Esophagus muscularis mucosa (tissue), 4 donors: ENCODE results near the gene BMP8A. TPM values are rescaled to one million over a fixed set of nuclear protein-coding genes. Genes with fewer than 3 reads are reported as not detected.
"Not testable (repeated sequence)": the region's sequence is repeated elsewhere in the genome, so short reads cannot be mapped to it uniquely, and the experiment has no call there.

ENCODE experiments used
- DNase-seq: peaks from one replicate; pipeline ENCODE4 v3.0.0-alpha.2; 2017; ENCODE audit errors: extremely low spot score
- H3K27ac ChIP-seq, 4 donors: fragments of 200-600 bp; sonication (generic); replicated peaks in 1 of 4; 1 replicate in 3 of 4; 2 replicates in 1 of 4; pipeline ENCODE4 v1.5.1; 2016 to 2019; ENCODE audit warnings: mild to moderate bottlenecking in 1 of 4
- H3K27me3 ChIP-seq, 4 donors: fragments of 200-600 bp; sonication (generic); one replicate each; pipeline versions ENCODE4 v1.5.1 to v1.6.0; 2016 to 2019
- H3K36me3 ChIP-seq, 4 donors: fragments of 200-600 bp; sonication (generic); one replicate each; pipeline ENCODE4 v1.5.1; 2016 to 2019
- H3K4me1 ChIP-seq, 4 donors: fragments of 200-600 bp; sonication (generic); one replicate each; pipeline ENCODE4 v1.5.1; 2016 to 2019
- H3K4me3 ChIP-seq, 4 donors: fragments of 200-600 bp; sonication (generic); 1 replicate in 2 of 4; 2 replicates in 2 of 4; pipeline ENCODE4 v1.5.1; 2016 to 2019; ENCODE audit warnings: mild to moderate bottlenecking in 4 of 4, moderate library complexity in 1 of 4
- H3K9me3 ChIP-seq, 4 donors: fragments of 200-600 bp; sonication (generic); 1 replicate in 3 of 4; 2 replicates in 1 of 4; pipeline ENCODE4 v1.5.1; 2016 to 2019
- EP300 ChIP-seq: sonication (generic); formaldehyde crosslinking; IDR thresholded peaks from one replicate; pipeline ENCODE4 v1.6.1; 2017; ENCODE audit warnings: antibody characterized with exemption
- POLR2A ChIP-seq: fragments of 450-650 bp; IDR thresholded peaks from one replicate; pipeline ENCODE4 v1.6.1; 2017; ENCODE audit warnings: antibody characterized with exemption, moderate library complexity, mild to moderate bottlenecking, low read depth
- POLR2AphosphoS5 ChIP-seq, 2 donors: sonication (generic); formaldehyde crosslinking; IDR thresholded peaks; one replicate each; pipeline ENCODE4 v1.6.1; 2017; ENCODE audit warnings: antibody characterized with exemption in 2 of 2
- WGBS: methylation state at CpG from one replicate; pipeline ENCODE4 v1.1.5; 2018; 5-methylcytosine and 5-hydroxymethylcytosine counted together
- intact Hi-C: fragments of 100-400 bp; cut with DNase I; formaldehyde crosslinking; loops from one replicate; pipeline ENCODE4 v1.15.1; 2023
- total RNA-seq, 4 donors: library from RNA; depleted of rRNA; stranded (reverse); fragments of >200 nt; gene quantifications; one replicate each; pipeline versions ENCODE4 v1.1.0 to v1.2.1, GENCODE V29; 2016
- TF ChIP-seq, protein P1 (sequence below), 3 experiments: fragments of 200-600 bp in 2 of 3; fragments of 450-650 bp in 1 of 3; sonication (generic) in 2 of 3; IDR thresholded peaks; one replicate each; pipeline ENCODE4 v1.5.1; 2017 to 2019; ENCODE audit warnings: antibody characterized with exemption in 3 of 3, mild to moderate bottlenecking in 2 of 3, moderate library complexity in 1 of 3

Gene BMP8A, protein sequence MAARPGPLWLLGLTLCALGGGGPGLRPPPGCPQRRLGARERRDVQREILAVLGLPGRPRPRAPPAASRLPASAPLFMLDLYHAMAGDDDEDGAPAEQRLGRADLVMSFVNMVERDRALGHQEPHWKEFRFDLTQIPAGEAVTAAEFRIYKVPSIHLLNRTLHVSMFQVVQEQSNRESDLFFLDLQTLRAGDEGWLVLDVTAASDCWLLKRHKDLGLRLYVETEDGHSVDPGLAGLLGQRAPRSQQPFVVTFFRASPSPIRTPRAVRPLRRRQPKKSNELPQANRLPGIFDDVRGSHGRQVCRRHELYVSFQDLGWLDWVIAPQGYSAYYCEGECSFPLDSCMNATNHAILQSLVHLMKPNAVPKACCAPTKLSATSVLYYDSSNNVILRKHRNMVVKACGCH
- 1 to 10 TPM in 3 of 4 donors, under 1 TPM in 1; 0.99 to 3.0 (median 2.2) TPM for total RNA-seq

DNA sequence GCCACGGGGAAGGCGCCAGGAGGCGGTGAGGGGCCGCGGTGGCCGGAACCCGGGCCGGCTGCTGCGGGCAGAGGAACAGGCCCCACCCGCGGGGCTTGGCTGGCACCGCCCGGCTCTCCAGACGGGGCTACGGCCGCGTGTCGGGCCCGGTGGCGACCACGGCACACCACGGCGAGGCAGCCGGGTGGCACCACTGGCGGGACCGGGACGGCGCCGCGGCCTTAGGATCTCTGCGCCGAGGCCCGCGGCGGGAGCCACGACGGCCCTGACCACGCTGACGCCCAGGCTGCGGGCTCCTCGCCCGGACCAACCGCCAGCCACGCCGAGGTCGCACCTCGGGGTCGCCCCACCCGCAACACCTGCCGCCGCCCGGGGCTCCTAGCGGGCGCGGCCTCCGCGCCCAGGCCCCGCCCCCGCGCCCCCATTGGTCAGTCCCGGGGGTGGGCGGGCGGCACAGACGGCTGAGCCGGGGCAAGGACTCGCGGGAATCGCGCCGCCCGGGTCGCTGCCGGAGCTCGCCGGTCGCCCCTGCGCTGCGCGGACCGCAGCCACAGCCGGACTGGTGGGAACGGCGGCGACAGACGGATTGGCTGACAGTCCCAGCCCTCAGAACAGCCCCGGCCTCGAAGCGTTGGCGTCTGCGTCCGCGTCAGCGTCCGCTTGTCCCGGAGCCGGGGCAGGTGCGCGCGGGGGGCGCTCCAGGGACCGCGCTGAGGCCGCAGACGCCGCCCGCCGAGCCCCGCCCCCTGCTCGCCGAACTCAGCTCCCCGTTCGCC, at the start of gene BMP8A:
Gene BMP8A (plus strand): TSS at position 491 of the 776 bp plus-strand sequence. CDS start 356 bp downstream, outside the sequence.
- Histone ChIP-seq H3K9me3 (no peaks in the 10 kb centered on the region), H3K27me3 (peaks cover 0 to 49% (median 8%) of the 10 kb centered on the region in 4 donors), H3K36me3 (peaks cover 12 to 23% (median 18%) of the 10 kb centered on the region in 4 donors), H3K27ac (no peak within 1 kb of the TSS), H3K4me3 (peak within 1 kb of the TSS; percentile 51 to 62 (median 54)), H3K4me1 (peaks cover 6 to 21% (median 16%) of the 10 kb centered on the region in 4 donors)
- TF ChIP-seq POLR2A = no peak
- TF ChIP-seq, protein P1, sequence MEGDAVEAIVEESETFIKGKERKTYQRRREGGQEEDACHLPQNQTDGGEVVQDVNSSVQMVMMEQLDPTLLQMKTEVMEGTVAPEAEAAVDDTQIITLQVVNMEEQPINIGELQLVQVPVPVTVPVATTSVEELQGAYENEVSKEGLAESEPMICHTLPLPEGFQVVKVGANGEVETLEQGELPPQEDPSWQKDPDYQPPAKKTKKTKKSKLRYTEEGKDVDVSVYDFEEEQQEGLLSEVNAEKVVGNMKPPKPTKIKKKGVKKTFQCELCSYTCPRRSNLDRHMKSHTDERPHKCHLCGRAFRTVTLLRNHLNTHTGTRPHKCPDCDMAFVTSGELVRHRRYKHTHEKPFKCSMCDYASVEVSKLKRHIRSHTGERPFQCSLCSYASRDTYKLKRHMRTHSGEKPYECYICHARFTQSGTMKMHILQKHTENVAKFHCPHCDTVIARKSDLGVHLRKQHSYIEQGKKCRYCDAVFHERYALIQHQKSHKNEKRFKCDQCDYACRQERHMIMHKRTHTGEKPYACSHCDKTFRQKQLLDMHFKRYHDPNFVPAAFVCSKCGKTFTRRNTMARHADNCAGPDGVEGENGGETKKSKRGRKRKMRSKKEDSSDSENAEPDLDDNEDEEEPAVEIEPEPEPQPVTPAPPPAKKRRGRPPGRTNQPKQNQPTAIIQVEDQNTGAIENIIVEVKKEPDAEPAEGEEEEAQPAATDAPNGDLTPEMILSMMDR (IDR thresholded peaks at IDR 0.05) = no peak
- TF ChIP-seq EP300 = no peak
- TF ChIP-seq POLR2AphosphoS5 (IDR thresholded peaks at IDR 0.05) = no peak
- WGBS = no CpG with 5 or more reads among the region's 112 CpGs
- intact Hi-C loops = no loop called here
- DNase-seq = no peak

DNA sequence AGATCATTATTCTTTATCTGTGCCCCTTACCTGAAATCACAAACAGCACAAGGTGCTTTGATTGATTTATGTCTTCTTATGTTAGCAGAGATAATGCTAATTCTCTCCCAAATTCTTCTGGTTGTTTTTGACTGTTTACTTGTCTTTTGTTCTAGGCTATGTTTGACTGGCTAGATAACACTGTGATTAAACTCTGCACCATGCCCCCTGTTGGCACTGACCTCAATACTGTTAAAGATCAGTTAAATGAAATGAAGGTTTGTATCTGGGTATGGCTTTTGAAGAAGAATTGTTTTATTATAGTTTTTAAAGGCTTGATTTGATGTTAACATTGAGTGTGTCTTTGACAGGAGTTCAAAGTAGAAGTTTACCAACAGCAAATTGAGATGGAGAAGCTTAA, 49.6 kb upstream of the BMP8A start:
- no peaks in the 10 kb centered on the region for H3K4me1 ChIP-seq
- H3K27ac ChIP-seq = no peak overlapping the region
- H3K27me3 ChIP-seq = no peaks in the 10 kb centered on the region
- no peaks in the 10 kb centered on the region for H3K9me3 ChIP-seq
- TF ChIP-seq EP300 (no peak), POLR2AphosphoS5 (IDR thresholded peaks at IDR 0.05) (no peak), POLR2A (no peak)
- TF ChIP-seq, protein P1 (IDR thresholded peaks at IDR 0.05) = no peak
- peaks cover 91 to 100% (median 95%) of the 10 kb centered on the region in 4 donors for H3K36me3 ChIP-seq
- intact Hi-C loops = no loop called here
- no peak overlapping the region for H3K4me3 ChIP-seq
- no peak for DNase-seq

DNA sequence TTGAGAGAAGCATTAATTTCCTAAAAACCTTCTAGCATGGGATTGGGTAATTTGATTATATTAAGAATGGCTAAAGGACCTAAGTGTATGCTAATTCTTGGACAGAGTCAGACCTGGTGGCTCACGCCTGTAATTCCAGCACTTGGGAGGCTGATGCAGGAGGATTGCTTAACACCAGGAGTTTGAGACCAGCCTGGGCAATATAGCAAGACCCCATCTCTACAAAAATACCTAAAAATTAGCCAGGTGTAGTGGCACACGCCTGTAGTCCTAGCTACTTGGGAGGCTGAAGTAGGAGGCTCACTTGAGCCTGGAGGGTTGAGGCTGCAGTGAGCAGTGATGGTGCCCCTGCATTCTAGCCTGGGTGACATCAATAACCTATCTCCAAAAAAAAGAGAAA, 45.9 kb upstream of the BMP8A start:
- no peak for DNase-seq
- peaks cover 90 to 100% (median 95%) of the 10 kb centered on the region in 4 donors for H3K36me3 ChIP-seq
- H3K27ac ChIP-seq = no peak overlapping the region
- H3K9me3 ChIP-seq = no peaks in the 10 kb centered on the region
- peaks cover 0 to 2% (median 0%) of the 10 kb centered on the region in 4 donors for H3K4me1 ChIP-seq
- no peaks in the 10 kb centered on the region for H3K27me3 ChIP-seq
- 78% methylated on average over 2 of the region's 2 CpGs for WGBS
- H3K4me3 ChIP-seq = no peak overlapping the region
- TF ChIP-seq, protein P1 (IDR thresholded peaks at IDR 0.05) = no peak
- TF ChIP-seq EP300 = no peak
- no peak for TF ChIP-seq POLR2AphosphoS5 (IDR thresholded peaks at IDR 0.05)
- no peak for TF ChIP-seq POLR2A
- intact Hi-C loops = no loop called here

DNA sequence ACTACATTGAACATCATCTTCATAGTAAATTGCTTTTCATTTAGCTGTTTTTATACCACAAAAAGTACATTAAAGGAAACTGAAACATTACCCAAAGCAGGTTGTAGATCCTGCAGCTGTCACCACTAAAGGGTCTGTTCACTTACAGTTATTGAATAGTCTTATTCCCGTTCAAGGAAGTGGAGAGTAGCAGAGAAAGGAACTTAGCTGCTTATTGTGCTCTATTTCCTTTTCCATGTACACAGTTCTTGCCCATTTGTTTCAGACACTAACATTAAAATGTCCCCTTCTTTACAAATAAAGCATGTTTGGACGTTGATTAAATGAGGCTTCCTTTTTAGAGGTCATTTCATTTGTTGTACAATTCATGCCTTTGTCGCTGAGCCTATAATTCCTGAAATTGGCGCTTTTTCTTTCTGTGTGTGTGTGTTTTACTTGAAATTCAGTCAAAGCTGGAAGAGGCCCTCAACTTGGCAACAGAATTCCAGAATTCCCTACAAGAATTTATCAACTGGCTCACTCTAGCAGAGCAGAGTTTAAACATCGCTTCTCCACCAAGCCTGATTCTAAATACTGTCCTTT, 44.4 kb upstream of the BMP8A start:
- Histone ChIP-seq H3K27me3 (no peaks in the 10 kb centered on the region), H3K36me3 (peaks cover 84 to 100% (median 93%) of the 10 kb centered on the region in 4 donors), H3K27ac (peak overlapping the region in 1 of 4 donors; percentile 20), H3K9me3 (no peaks in the 10 kb centered on the region), H3K4me3 (no peak overlapping the region), H3K4me1 (peaks cover 5 to 12% (median 8%) of the 10 kb centered on the region in 4 donors)
- TF ChIP-seq POLR2A = no peak
- intact Hi-C loops = no loop called here
- DNase-seq = no peak
- WGBS = 61% methylated on average over 5 of the region's 5 CpGs

DNA sequence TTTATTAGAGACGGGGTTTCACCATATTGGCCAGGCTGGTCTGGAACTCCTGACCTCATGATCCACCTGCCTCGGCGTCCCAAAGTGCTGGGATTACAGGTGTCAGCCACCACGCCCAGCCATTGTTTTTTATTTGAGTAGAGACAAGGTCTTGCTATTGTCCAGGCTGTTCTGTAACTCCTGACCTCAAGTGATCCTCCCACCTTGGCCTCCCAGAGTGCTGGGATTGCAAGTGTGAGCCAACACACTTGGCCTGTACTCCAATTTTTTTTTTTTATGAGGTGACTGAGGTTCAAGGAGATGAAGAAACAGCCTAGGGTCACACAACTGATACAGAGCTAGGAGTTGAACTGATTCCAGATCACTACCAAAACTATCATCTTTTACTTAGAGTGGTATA, 41.4 kb upstream of the BMP8A start:
- H3K36me3 ChIP-seq = peaks cover 84 to 100% (median 92%) of the 10 kb centered on the region in 4 donors
- WGBS = 90% methylated on average over 4 of the region's 4 CpGs
- H3K27me3 ChIP-seq, DNase-seq, H3K27ac ChIP-seq, H3K9me3 ChIP-seq, H3K4me3 ChIP-seq, intact Hi-C loops: not testable (repeated sequence)
- peaks cover 5 to 17% (median 13%) of the 10 kb centered on the region in 4 donors for H3K4me1 ChIP-seq
